ENCODE results near the gene KIF23. TPM values are rescaled to one million over a fixed set of nuclear protein-coding genes. Genes with fewer than 3 reads are reported as not detected.

Gene KIF23
- polyA plus RNA-seq, 2 of the 4 experiments (the other 2 are of a cell fraction): 81.8 to 117 TPM

- Histone ChIP-seq H3K4me1 (peaks cover 10% of the 10 kb centered on the region; the same call in 2 of the 3 replicates), H3K4me3 (no peak overlapping the region), H3K27ac (no peak overlapping the region), H3K4me2 (no peak overlapping the region), H3K9me3 (no peaks in the 10 kb centered on the region)
- POLR2A ChIA-PET: no interaction called here
- no peak for TF ChIP-seq FOSL2 (IDR thresholded peaks at IDR 0.05)
- TF ChIP-seq FOSL2 (CRISPR knock-in tag; IDR thresholded peaks at IDR 0.05): no peak
- no peak for TF ChIP-seq KDM5A (IDR thresholded peaks at IDR 0.05)
- no peak for TF ChIP-seq REST (IDR thresholded peaks at IDR 0.05)
- no peak for TF ChIP-seq ATOH8 (CRISPR knock-in tag; IDR thresholded peaks at IDR 0.05; ENCODE audit: low read depth)
- no peak for TF ChIP-seq CEBPB (IDR thresholded peaks at IDR 0.05)
- TF ChIP-seq HOXB13 (CRISPR knock-in tag; IDR thresholded peaks at IDR 0.05; ENCODE audit: low read depth): no peak
- TF ChIP-seq ZNF302 (CRISPR knock-in tag; IDR thresholded peaks at IDR 0.05): no peak
- no peak for TF ChIP-seq CHD2 (IDR thresholded peaks at IDR 0.05; ENCODE audit: low read length, partially characterized antibody)
- TF ChIP-seq RNF2 (IDR thresholded peaks at IDR 0.05; ENCODE audit: borderline replicate concordance, low read depth): no peak
- no peak for TF ChIP-seq FOSB (CRISPR knock-in tag; IDR thresholded peaks at IDR 0.05)
- no peak for TF ChIP-seq HEYL (CRISPR knock-in tag; IDR thresholded peaks at IDR 0.05)
- DNase-seq (ENCODE audit: low read depth in 1 of 2, low spot score in 1 of 2) (no peak), FAIRE-seq (peak; percentile 39), ATAC-seq (no peak)
- CTCF ChIA-PET: interaction anchor here (1.0 to 3.4 kb wide), 3 partner anchors 27 to 308 kb away, joined by 5 to 20 read pairs (median 6); no protein-coding TSS in a partner anchor
- WGBS (ENCODE audit: missing lambda C conversion rate): 60% methylated on average over 3 of the region's 3 CpGs
Measured at GRCh38 chr15:69367236-69367635, 46.9 kb upstream of the KIF23 start.

- no peak overlapping the region for H3K4me2 ChIP-seq
- ATAC-seq (no peak), FAIRE-seq (peak; percentile 49), DNase-seq (ENCODE audit: low read depth in 1 of 2, low spot score in 1 of 2) (no peak)
- H3K27ac ChIP-seq: no peak overlapping the region
- WGBS (ENCODE audit: missing lambda C conversion rate): 89% methylated on average over 2 of the region's 2 CpGs
- H3K4me3 ChIP-seq: no peak overlapping the region
- peaks cover 10% of the 10 kb centered on the region; the same call in 2 of the 3 replicates for H3K4me1 ChIP-seq
- ChIA-PET CTCF (interaction anchor here (1.2 to 3.4 kb wide), 4 partner anchors 25 to 311 kb away, joined by 3 to 20 read pairs (median 6); no protein-coding TSS in a partner anchor), POLR2A (no interaction called here)
- no peaks in the 10 kb centered on the region for H3K9me3 ChIP-seq
- TF ChIP-seq RAD21 (conservative IDR thresholded peaks at IDR 0.05 in 1 of 2, IDR thresholded peaks at IDR 0.05 in 1 of 2) (no peak), E2F6 (IDR thresholded peaks at IDR 0.05; ENCODE audit: borderline replicate concordance, low read depth) (no peak), HES2 (IDR thresholded peaks at IDR 0.05) (no peak), HOXA7 (CRISPR knock-in tag; IDR thresholded peaks at IDR 0.05) (no peak), USF2 (IDR thresholded peaks at IDR 0.05) (no peak), ATOH8 (CRISPR knock-in tag; IDR thresholded peaks at IDR 0.05; ENCODE audit: low read depth) (no peak), BCL3 (IDR thresholded peaks at IDR 0.05) (no peak), HMGXB4 (CRISPR knock-in tag; IDR thresholded peaks at IDR 0.05; ENCODE audit: borderline replicate concordance) (no peak), NPAS2 (CRISPR knock-in tag; IDR thresholded peaks at IDR 0.05; ENCODE audit: borderline replicate concordance) (no peak), CHD2 (IDR thresholded peaks at IDR 0.05; ENCODE audit: low read length, partially characterized antibody) (no peak), ELK1 (IDR thresholded peaks at IDR 0.05; ENCODE audit: low read depth, low read length) (no peak), CBX8 (IDR thresholded peaks at IDR 0.05) (no peak), KDM1A (IDR thresholded peaks at IDR 0.05; ENCODE audit: low read depth) (no peak), JUNB (IDR thresholded peaks at IDR 0.05) (no peak), RNF2 (IDR thresholded peaks at IDR 0.05; ENCODE audit: borderline replicate concordance, low read depth) (no peak)
Measured at GRCh38 chr15:69369631-69370030, 44.5 kb upstream of the KIF23 start.

Data from A549 (cell line).